Measurements from ENCODE around the gene FAM193B. TPM values are rescaled to one million over a fixed set of nuclear protein-coding genes. Genes with fewer than 3 reads are reported as not detected.

FAM193B gene
- total and polyA plus RNA-seq, 9 of the 15 experiments (the other 6 are each of a cell fraction or from before 2014, with no cell fraction given): 4.4 to 76.4 (median 37.3) TPM

DNA sequence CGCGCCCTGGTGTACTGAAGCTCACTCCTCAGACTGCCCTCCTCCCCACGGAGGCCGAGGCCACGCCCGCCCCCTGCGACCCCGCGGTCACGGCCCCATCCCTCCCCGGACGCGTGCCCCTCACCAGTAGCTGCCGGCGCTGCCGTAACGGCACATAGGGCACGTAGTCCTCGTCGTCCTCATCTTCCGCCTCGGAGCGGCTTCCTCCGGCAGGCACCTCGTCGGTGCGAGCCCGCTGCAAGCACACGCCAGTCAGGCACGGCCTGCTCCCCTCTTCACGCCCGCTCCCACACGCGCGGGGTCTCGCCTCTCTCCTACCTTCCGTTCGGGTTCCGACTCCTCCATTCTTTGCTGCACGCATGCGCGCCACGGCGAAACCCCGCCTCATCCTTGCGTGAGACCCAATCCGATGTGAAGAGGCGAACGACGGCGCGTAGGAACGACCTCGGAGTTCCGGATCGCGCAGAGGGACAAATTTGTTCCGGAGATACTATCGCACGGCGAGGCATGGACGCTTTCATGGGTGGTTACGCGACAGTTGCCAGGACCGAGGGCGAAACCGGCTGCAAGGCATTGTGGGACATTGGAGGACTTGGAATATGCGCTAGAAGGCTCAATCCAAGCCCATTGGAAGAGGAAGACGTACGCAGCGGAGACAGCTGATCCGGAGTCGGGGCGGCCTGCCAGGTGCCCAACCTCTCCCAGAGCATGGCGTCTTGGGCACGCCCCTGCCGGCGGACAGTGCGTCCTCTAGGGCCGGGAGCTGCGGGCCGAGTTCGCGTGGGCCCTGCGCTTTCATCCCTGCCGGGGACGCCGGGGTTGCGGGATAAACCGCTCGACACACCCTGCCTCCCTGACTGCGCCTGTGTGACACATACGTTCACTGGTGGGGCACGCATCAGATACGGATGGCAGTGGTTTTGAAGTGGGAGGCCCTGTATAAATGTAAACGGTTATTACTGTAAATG, 37.5 kb downstream of the FAM193B start, which contains the start of gene DDX41 (continued):
- peak; percentile 91 for TF ChIP-seq SUPT5H (IDR thresholded peaks at IDR 0.05)
- TF ChIP-seq MTF1 (CRISPR knock-in tag; IDR thresholded peaks at IDR 0.05; ENCODE audit: borderline replicate concordance): no peak
- no peak for TF ChIP-seq TCF7L2 (IDR thresholded peaks at IDR 0.05; ENCODE audit: low read depth, low read length)
- peak in 1 of 2 experiments; percentile 1; a peak in 1 of 4 replicates for TF ChIP-seq RAD21 (CRISPR knock-in tag; conservative IDR thresholded peaks at IDR 0.05 in 1 of 2, IDR thresholded peaks at IDR 0.05 in 1 of 2)
- TF ChIP-seq HNRNPLL (IDR thresholded peaks at IDR 0.05; ENCODE audit: low read depth, low read length, poor library complexity, severe bottlenecking): peak; percentile 74
- no peak for TF ChIP-seq NFATC3 (IDR thresholded peaks at IDR 0.05)
- TF ChIP-seq NR2F6 (CRISPR knock-in tag; IDR thresholded peaks at IDR 0.05): no peak
- no peak for TF ChIP-seq ZNF134 (CRISPR knock-in tag; conservative IDR thresholded peaks at IDR 0.05)
- peak; percentile 85 for TF ChIP-seq POU5F1 (IDR thresholded peaks at IDR 0.05; ENCODE audit: borderline replicate concordance, low read depth, low read length, partially characterized antibody)
- TF ChIP-seq CBX5 (IDR thresholded peaks at IDR 0.05; ENCODE audit: borderline replicate concordance, low read depth): no peak
- TF ChIP-seq, protein P1, sequence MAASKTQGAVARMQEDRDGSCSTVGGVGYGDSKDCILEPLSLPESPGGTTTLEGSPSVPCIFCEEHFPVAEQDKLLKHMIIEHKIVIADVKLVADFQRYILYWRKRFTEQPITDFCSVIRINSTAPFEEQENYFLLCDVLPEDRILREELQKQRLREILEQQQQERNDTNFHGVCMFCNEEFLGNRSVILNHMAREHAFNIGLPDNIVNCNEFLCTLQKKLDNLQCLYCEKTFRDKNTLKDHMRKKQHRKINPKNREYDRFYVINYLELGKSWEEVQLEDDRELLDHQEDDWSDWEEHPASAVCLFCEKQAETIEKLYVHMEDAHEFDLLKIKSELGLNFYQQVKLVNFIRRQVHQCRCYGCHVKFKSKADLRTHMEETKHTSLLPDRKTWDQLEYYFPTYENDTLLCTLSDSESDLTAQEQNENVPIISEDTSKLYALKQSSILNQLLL (CRISPR knock-in tag; IDR thresholded peaks at IDR 0.05; ENCODE audit: borderline replicate concordance): no peak
- TF ChIP-seq, protein P2, sequence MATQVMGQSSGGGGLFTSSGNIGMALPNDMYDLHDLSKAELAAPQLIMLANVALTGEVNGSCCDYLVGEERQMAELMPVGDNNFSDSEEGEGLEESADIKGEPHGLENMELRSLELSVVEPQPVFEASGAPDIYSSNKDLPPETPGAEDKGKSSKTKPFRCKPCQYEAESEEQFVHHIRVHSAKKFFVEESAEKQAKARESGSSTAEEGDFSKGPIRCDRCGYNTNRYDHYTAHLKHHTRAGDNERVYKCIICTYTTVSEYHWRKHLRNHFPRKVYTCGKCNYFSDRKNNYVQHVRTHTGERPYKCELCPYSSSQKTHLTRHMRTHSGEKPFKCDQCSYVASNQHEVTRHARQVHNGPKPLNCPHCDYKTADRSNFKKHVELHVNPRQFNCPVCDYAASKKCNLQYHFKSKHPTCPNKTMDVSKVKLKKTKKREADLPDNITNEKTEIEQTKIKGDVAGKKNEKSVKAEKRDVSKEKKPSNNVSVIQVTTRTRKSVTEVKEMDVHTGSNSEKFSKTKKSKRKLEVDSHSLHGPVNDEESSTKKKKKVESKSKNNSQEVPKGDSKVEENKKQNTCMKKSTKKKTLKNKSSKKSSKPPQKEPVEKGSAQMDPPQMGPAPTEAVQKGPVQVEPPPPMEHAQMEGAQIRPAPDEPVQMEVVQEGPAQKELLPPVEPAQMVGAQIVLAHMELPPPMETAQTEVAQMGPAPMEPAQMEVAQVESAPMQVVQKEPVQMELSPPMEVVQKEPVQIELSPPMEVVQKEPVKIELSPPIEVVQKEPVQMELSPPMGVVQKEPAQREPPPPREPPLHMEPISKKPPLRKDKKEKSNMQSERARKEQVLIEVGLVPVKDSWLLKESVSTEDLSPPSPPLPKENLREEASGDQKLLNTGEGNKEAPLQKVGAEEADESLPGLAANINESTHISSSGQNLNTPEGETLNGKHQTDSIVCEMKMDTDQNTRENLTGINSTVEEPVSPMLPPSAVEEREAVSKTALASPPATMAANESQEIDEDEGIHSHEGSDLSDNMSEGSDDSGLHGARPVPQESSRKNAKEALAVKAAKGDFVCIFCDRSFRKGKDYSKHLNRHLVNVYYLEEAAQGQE (IDR thresholded peaks at IDR 0.05; ENCODE audit: borderline replicate concordance): no peak
- TF ChIP-seq, protein P2 (CRISPR knock-in tag; IDR thresholded peaks at IDR 0.05; ENCODE audit: low read depth): 0 out of 2 replicates have a peak, but pooled peaks have one; percentile 29
- peak; percentile 97 to 98 for TF ChIP-seq NRF1 (conservative IDR thresholded peaks at IDR 0.05 in 1 of 2, IDR thresholded peaks at IDR 0.05 in 1 of 2)
- TF ChIP-seq ZNF217 (CRISPR knock-in tag; IDR thresholded peaks at IDR 0.05): no peak
- TF ChIP-seq, protein P3, sequence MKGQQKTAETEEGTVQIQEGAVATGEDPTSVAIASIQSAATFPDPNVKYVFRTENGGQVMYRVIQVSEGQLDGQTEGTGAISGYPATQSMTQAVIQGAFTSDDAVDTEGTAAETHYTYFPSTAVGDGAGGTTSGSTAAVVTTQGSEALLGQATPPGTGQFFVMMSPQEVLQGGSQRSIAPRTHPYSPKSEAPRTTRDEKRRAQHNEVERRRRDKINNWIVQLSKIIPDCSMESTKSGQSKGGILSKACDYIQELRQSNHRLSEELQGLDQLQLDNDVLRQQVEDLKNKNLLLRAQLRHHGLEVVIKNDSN (CRISPR knock-in tag; IDR thresholded peaks at IDR 0.05): peak; percentile 61; the same call in 1 of the 2 replicates
- no peak for TF ChIP-seq ETS2 (tag; IDR thresholded peaks at IDR 0.05; ENCODE audit: borderline replicate concordance, poor library complexity, severe bottlenecking)

All from K562 (cell line).